ENCODE results near the gene ZNF746.

ZNF746 gene

GRCh38 chr7:149427893-149428292 is 69.7 kb downstream of the ZNF746 start:
- no peak for DNase-seq (ENCODE audit: low read depth in 2 of 2)

GRCh38 chr7:149427096-149427680 is 70.4 kb downstream of the ZNF746 start:
- DNase-seq (ENCODE audit: low read depth in 2 of 2) = no peak

GRCh38 chr7:149423449-149424110 is 74.0 kb downstream of the ZNF746 start:
- no peak for DNase-seq (ENCODE audit: low read depth in 2 of 2)

- peak in 1 of 2 donors; percentile 20 for DNase-seq (ENCODE audit: low read depth in 2 of 2)
These were observed 74.7 kb downstream of the ZNF746 start for GRCh38 chr7:149422914-149423301.
